ENCODE results near the gene HDGFL2.

Gene HDGFL2

DNA sequence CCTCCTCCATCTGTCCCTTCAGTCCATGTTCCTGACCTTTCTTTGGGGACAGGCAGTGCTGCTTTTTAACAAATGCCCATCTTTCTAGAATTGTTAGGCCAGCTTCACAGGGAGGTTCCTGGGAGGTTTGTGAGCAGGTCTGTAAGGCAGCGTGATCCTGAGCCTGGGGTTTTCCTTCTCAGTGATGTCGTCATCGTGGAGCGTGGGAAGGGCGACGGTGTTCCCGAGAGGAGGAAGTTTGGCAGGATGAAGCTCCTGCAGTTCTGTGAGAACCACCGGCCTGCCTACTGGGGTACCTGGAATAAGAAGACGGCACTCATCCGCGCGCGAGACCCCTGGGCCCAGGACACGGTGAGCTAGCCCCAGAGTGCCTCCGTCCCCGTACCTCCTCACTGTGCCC is 42.8 kb upstream of the HDGFL2 start:
- TF ChIP-seq, protein P1, sequence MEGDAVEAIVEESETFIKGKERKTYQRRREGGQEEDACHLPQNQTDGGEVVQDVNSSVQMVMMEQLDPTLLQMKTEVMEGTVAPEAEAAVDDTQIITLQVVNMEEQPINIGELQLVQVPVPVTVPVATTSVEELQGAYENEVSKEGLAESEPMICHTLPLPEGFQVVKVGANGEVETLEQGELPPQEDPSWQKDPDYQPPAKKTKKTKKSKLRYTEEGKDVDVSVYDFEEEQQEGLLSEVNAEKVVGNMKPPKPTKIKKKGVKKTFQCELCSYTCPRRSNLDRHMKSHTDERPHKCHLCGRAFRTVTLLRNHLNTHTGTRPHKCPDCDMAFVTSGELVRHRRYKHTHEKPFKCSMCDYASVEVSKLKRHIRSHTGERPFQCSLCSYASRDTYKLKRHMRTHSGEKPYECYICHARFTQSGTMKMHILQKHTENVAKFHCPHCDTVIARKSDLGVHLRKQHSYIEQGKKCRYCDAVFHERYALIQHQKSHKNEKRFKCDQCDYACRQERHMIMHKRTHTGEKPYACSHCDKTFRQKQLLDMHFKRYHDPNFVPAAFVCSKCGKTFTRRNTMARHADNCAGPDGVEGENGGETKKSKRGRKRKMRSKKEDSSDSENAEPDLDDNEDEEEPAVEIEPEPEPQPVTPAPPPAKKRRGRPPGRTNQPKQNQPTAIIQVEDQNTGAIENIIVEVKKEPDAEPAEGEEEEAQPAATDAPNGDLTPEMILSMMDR (IDR thresholded peaks at IDR 0.05): no peak
- Histone ChIP-seq H3K79me2 (no peaks in the 10 kb centered on the region), H3K4me2 (ENCODE audit: low read length) (no peak overlapping the region), H3K9ac (no peak overlapping the region), H3K9me3 (ENCODE audit: control insufficient read depth, low read length) (no peaks in the 10 kb centered on the region), H2AFZ (no peak overlapping the region), H3K4me1 (no peaks in the 10 kb centered on the region), H3K27me3 (ENCODE audit: control insufficient read depth, insufficient read depth, low read length) (no peaks in the 10 kb centered on the region), H3K4me3 (ENCODE audit: low read depth, low read length) (no peak overlapping the region), H3K27ac (no peak overlapping the region), H3K36me3 (ENCODE audit: control insufficient read depth, insufficient read depth, low read length) (no peaks in the 10 kb centered on the region)

DNA sequence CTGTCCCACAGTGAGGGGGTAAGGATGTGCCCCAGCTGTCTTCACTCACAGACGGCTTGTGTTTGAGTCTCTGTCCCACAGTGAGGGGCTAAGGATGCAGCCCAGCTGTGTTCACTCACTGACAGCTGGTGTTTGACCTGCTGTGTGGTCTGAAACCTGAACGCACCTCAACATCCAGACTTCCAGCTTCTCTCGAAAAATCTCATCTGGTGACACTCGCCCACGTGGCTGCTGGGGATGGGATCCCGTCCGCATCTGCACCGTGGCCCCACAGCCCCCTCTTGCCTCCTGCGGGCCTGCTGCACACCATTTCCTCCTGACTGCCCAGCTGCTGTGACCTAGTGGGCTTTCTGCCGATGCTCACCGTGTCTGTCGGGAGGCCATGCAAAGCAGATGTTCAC is 42.3 kb upstream of the HDGFL2 start:
- no peaks in the 10 kb centered on the region for H3K36me3 ChIP-seq (ENCODE audit: control insufficient read depth, insufficient read depth, low read length)
- H3K4me3 ChIP-seq (ENCODE audit: low read depth, low read length): no peak overlapping the region
- no peaks in the 10 kb centered on the region for H3K4me1 ChIP-seq
- H3K9ac ChIP-seq: no peak overlapping the region
- no peak overlapping the region for H3K27ac ChIP-seq
- no peak overlapping the region for H2AFZ ChIP-seq
- TF ChIP-seq, protein P1 (IDR thresholded peaks at IDR 0.05): no peak
- no peaks in the 10 kb centered on the region for H3K79me2 ChIP-seq
- H3K9me3 ChIP-seq (ENCODE audit: control insufficient read depth, low read length): no peaks in the 10 kb centered on the region
- no peak overlapping the region for H3K4me2 ChIP-seq (ENCODE audit: low read length)
- no peaks in the 10 kb centered on the region for H3K27me3 ChIP-seq (ENCODE audit: control insufficient read depth, insufficient read depth, low read length)

DNA sequence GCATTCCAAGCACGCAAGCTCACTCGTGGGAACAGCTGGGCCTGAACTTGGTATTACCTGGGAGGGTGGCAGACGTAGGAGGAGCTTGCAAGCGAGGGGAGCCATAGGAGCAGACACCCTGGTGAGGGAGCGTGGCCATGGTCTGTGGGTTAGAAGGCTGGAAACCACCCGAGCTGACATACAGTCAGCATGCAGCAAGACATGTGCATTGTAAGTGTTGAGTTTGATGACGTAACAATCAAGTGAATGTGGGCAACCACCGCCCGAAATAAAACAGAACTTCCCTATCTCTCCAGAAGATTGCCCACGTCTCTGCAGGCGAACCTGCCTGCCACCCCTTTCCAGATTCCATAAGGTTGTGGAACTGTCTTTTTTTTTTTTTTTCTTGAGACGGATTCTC is 41.3 kb upstream of the HDGFL2 start:
- H2AFZ ChIP-seq: no peak overlapping the region
- H3K4me3 ChIP-seq (ENCODE audit: low read depth, low read length): no peak overlapping the region
- H3K9me3 ChIP-seq (ENCODE audit: control insufficient read depth, low read length): no peaks in the 10 kb centered on the region
- TF ChIP-seq, protein P1 (IDR thresholded peaks at IDR 0.05): no peak
- H3K36me3 ChIP-seq (ENCODE audit: control insufficient read depth, insufficient read depth, low read length): no peaks in the 10 kb centered on the region
- H3K4me1 ChIP-seq: no peaks in the 10 kb centered on the region
- no peaks in the 10 kb centered on the region for H3K79me2 ChIP-seq
- H3K27me3 ChIP-seq (ENCODE audit: control insufficient read depth, insufficient read depth, low read length): no peaks in the 10 kb centered on the region
- H3K4me2 ChIP-seq (ENCODE audit: low read length): no peak overlapping the region
- H3K9ac ChIP-seq: no peak overlapping the region
- H3K27ac ChIP-seq: no peak overlapping the region

DNA sequence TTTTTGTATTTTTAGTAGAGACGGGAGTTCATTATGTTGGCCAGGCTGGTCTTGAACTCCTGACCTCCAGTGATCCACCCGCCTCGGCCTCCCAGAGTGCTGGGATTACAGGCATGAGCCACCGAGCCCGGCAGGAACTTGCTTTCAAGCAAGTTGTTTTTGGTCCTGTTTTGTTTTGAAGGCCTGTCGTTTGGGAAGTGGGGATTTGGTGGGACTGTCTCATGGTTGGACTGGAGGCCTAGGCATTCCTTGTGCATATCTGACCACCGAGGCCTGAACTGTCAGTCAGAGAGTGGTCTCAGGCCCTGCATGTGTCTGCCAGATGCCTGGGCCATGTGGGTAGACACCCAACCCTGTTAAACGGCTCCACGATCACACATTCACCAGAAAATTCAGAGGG is 40.8 kb upstream of the HDGFL2 start:
- Histone ChIP-seq H2AFZ (no peak overlapping the region), H3K36me3 (ENCODE audit: control insufficient read depth, insufficient read depth, low read length) (no peaks in the 10 kb centered on the region), H3K4me1 (no peaks in the 10 kb centered on the region), H3K4me2 (ENCODE audit: low read length) (no peak overlapping the region), H3K79me2 (no peaks in the 10 kb centered on the region), H3K27ac (no peak overlapping the region), H3K9ac (no peak overlapping the region), H3K27me3 (ENCODE audit: control insufficient read depth, insufficient read depth, low read length) (no peaks in the 10 kb centered on the region), H3K4me3 (ENCODE audit: low read depth, low read length) (no peak overlapping the region), H3K9me3 (ENCODE audit: control insufficient read depth, low read length) (no peaks in the 10 kb centered on the region)
- TF ChIP-seq, protein P1 (IDR thresholded peaks at IDR 0.05): no peak

DNA sequence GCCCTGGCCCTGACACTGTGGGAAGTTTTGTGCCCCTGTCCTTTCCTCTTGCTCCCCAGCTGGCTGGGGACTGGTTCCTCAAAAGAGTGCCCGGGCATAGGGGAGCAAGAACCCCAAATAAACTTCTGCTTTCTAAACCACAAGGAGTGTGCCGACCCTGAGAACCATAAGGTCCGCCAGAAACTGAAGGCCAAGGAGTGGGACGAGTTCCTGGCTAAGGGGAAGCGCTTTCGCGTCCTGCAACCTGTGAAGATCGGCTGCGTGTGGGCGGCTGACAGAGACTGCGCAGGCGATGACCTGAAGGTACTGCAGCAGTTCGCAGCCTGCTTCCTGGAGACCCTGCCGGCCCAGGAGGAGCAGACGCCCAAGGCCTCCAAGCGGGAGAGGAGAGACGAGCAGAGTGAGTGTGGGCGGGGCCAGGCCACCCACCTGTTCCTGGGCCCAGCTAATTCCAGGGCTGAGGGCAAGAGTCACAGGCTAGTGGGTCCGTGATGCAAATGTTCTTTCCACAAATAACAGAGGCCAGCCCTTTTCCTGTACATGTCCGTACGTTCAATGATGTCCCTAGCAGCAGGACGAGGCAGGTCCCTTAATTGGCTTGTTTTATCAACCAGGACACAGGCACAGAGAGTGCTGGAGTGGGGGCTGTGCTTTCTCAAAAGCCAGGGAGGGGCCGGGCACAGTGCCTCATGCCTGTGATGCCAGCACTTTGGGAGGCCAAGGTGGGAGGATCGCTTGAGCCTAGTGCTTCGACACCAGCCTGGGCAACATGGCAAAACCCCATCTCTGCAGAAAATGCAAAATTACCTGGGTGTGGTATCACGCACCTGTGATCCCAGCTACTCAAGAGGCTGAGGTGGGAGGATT is 40.1 kb upstream of the HDGFL2 start:
- no peak overlapping the region for H3K27ac ChIP-seq
- no peaks in the 10 kb centered on the region for H3K79me2 ChIP-seq
- H3K4me2 ChIP-seq (ENCODE audit: low read length): no peak overlapping the region
- TF ChIP-seq, protein P1 (IDR thresholded peaks at IDR 0.05): no peak
- H3K9me3 ChIP-seq (ENCODE audit: control insufficient read depth, low read length): no peaks in the 10 kb centered on the region
- H3K9ac ChIP-seq: no peak overlapping the region
- H3K4me1 ChIP-seq: no peaks in the 10 kb centered on the region
- no peaks in the 10 kb centered on the region for H3K36me3 ChIP-seq (ENCODE audit: control insufficient read depth, insufficient read depth, low read length)
- H2AFZ ChIP-seq: no peak overlapping the region
- no peak overlapping the region for H3K4me3 ChIP-seq (ENCODE audit: low read depth, low read length)
- no peaks in the 10 kb centered on the region for H3K27me3 ChIP-seq (ENCODE audit: control insufficient read depth, insufficient read depth, low read length)

Measured in parathyroid adenoma (tissue), 2 donors.